ENCODE results near the gene SLC1A5.

The SLC1A5 gene

DNA sequence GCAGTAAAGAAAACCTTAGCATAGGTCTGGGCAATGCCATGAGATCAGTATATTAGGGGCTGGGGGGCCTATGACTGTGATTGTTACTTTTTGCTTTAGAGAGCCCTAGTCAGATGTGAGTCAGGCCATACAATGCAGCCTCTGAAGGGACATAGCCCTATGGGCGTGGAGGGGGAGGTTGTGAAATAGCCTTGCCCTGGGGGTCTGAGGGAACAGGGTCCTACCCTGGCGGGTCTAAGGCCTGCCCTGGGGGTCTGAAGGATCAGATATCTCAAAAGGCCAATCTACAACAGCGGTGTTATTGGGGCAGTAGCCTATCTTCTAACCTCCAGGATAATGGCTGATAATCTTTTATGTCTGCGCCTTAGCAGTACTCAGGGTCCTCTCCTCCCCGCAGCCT, 13.8 kb upstream of the SLC1A5 start:
- Histone ChIP-seq H3K36me3 (ENCODE audit: control insufficient read depth, insufficient read depth, low read length) (no peaks in the 10 kb centered on the region), H3K27me3 (replicated peaks; ENCODE audit: control insufficient read depth, insufficient read depth, low read length, poor library complexity, severe bottlenecking) (no peaks in the 10 kb centered on the region), H3K9me3 (ENCODE audit: control insufficient read depth, low read length) (no peaks in the 10 kb centered on the region), H3K27ac (ENCODE audit: insufficient read depth, low read length, poor library complexity, severe bottlenecking) (no peak overlapping the region), H3K4me3 (ENCODE audit: insufficient read depth, low read depth, low read length, poor library complexity, severe bottlenecking) (no peak overlapping the region), H3K4me1 (ENCODE audit: control insufficient read depth, insufficient read depth, low read length, poor library complexity, severe bottlenecking) (no peaks in the 10 kb centered on the region)
- DNase-seq, result no peak

DNA sequence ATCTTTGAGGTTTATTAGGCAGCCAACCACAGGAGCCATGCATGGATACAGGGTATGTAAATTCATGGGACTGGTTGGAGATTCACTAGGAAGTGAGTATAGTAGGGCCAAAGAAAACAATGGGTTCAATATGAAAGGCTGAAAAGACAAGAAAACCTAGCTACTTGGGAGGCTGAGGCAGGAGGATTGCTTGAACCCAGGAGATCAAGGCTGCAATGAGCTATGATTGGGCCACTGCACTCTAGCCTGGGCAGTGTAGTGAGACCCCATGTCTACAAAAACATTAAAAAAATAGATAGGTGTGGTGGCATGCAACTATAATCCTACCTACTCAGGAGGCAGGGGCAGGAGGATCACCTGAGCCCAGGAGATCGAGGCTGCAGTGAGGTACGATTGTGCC, 10.3 kb upstream of the SLC1A5 start:
- Histone ChIP-seq H3K4me3 (ENCODE audit: insufficient read depth, low read depth, low read length, poor library complexity, severe bottlenecking) (no peak overlapping the region), H3K9me3 (ENCODE audit: control insufficient read depth, low read length) (no peaks in the 10 kb centered on the region), H3K27me3 (replicated peaks; ENCODE audit: control insufficient read depth, insufficient read depth, low read length, poor library complexity, severe bottlenecking) (no peaks in the 10 kb centered on the region), H3K27ac (ENCODE audit: insufficient read depth, low read length, poor library complexity, severe bottlenecking) (no peak overlapping the region), H3K4me1 (ENCODE audit: control insufficient read depth, insufficient read depth, low read length, poor library complexity, severe bottlenecking) (no peaks in the 10 kb centered on the region), H3K36me3 (ENCODE audit: control insufficient read depth, insufficient read depth, low read length) (no peaks in the 10 kb centered on the region)
- no peak for DNase-seq

DNA sequence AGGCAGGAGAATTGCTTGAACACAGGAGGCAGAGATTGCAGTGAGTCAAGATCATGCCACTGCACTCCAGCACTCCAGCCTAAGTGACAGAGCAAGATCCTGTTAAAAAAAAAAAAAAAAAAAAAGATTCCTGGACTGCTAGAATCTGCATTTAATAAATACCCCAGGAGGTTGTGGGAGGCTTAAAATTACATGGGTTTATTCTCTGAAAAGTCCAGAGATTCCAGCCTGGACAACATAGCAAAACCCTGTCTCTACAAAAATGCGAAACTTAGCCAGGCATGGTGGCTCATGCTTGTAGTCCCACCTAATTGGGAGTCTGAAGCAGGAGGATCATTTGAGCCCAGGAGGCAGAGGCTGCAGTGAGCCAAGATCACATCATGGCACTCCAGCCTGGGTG, 9.5 kb upstream of the SLC1A5 start:
- no peaks in the 10 kb centered on the region for H3K9me3 ChIP-seq (ENCODE audit: control insufficient read depth, low read length)
- H3K4me3 ChIP-seq (ENCODE audit: insufficient read depth, low read depth, low read length, poor library complexity, severe bottlenecking), result no peak overlapping the region
- no peak for DNase-seq
- no peak overlapping the region for H3K27ac ChIP-seq (ENCODE audit: insufficient read depth, low read length, poor library complexity, severe bottlenecking)
- H3K27me3 ChIP-seq (replicated peaks; ENCODE audit: control insufficient read depth, insufficient read depth, low read length, poor library complexity, severe bottlenecking), result no peaks in the 10 kb centered on the region
- H3K4me1 ChIP-seq (ENCODE audit: control insufficient read depth, insufficient read depth, low read length, poor library complexity, severe bottlenecking), result no peaks in the 10 kb centered on the region
- H3K36me3 ChIP-seq (ENCODE audit: control insufficient read depth, insufficient read depth, low read length), result no peaks in the 10 kb centered on the region

DNA sequence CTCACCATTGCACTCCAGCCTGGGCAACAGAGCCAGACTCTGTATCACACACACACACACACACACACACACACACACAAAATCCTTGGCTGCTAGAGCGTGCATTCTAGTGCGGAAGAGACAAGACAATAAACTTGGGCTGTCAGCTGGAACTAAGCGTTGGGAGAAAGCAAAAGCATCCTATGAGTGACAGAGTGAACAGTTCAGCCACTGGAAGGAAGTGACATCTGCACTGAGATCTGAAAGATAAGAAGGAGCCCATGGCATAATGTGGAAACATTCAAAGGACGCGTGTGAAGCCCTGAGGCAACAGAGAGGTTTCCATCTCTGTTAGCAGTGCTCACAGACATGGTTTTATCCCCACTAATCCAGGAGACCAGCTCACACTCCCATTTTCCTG, 3.5 kb upstream of the SLC1A5 start:
- Histone ChIP-seq H3K4me1 (ENCODE audit: control insufficient read depth, insufficient read depth, low read length, poor library complexity, severe bottlenecking) (peaks cover 13% of the 10 kb centered on the region), H3K27ac (ENCODE audit: insufficient read depth, low read length, poor library complexity, severe bottlenecking) (no peak overlapping the region), H3K4me3 (ENCODE audit: insufficient read depth, low read depth, low read length, poor library complexity, severe bottlenecking) (no peak overlapping the region), H3K27me3 (replicated peaks; ENCODE audit: control insufficient read depth, insufficient read depth, low read length, poor library complexity, severe bottlenecking) (no peaks in the 10 kb centered on the region), H3K9me3 (ENCODE audit: control insufficient read depth, low read length) (no peaks in the 10 kb centered on the region), H3K36me3 (ENCODE audit: control insufficient read depth, insufficient read depth, low read length) (no peaks in the 10 kb centered on the region)
- peak in 2 of 3 donors; percentile 19 to 35 for DNase-seq

DNA sequence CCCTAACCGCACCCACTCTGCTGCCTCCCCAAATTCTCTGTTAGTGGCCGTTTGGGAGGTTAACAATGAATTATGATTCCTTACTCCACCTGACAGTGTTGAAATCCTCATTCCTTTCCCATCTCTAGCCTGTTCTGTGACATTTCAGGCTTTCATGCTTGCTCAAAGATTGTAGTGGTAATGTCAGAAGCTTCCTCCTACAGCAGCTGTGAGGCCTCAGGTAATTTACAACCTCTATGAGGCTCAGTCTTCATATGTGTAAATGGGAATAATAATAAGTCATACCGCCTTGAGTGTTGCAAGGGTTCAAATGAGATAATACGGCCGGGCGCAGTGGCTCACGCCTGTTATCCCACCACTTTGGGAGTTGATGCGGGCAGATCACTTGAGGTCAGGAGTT, 977 bp upstream of the SLC1A5 start:
- no peak overlapping the region for H3K27ac ChIP-seq (ENCODE audit: insufficient read depth, low read length, poor library complexity, severe bottlenecking)
- peaks cover 32% of the 10 kb centered on the region for H3K4me1 ChIP-seq (ENCODE audit: control insufficient read depth, insufficient read depth, low read length, poor library complexity, severe bottlenecking)
- no peaks in the 10 kb centered on the region for H3K9me3 ChIP-seq (ENCODE audit: control insufficient read depth, low read length)
- H3K27me3 ChIP-seq (replicated peaks; ENCODE audit: control insufficient read depth, insufficient read depth, low read length, poor library complexity, severe bottlenecking), result no peaks in the 10 kb centered on the region
- no peaks in the 10 kb centered on the region for H3K36me3 ChIP-seq (ENCODE audit: control insufficient read depth, insufficient read depth, low read length)
- no peak for DNase-seq
- H3K4me3 ChIP-seq (ENCODE audit: insufficient read depth, low read depth, low read length, poor library complexity, severe bottlenecking), result no peak overlapping the region

DNA sequence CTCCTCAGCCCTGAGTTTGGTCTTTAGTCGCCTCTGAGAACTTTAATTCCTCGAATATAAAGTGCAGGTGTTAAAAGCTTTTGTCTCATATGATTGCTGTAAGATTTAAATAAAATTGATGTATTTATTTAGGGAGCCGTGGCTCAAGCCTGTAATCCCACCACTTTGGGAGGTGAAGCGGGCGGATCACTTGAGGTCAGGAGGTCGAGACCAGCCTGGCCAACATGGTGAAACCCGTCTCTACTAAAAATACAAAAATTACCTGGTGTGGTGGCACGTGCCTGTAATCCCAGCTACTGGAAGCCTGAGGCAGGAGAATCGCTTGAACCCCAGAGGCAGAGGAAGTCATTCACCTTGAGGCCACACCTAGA, 559 bp upstream of the SLC1A5 start:
- Histone ChIP-seq H3K4me3 (ENCODE audit: insufficient read depth, low read depth, low read length, poor library complexity, severe bottlenecking) (peak overlapping the region; percentile 85), H3K27me3 (replicated peaks; ENCODE audit: control insufficient read depth, insufficient read depth, low read length, poor library complexity, severe bottlenecking) (no peaks in the 10 kb centered on the region), H3K4me1 (ENCODE audit: control insufficient read depth, insufficient read depth, low read length, poor library complexity, severe bottlenecking) (peaks cover 36% of the 10 kb centered on the region), H3K9me3 (ENCODE audit: control insufficient read depth, low read length) (no peaks in the 10 kb centered on the region), H3K27ac (ENCODE audit: insufficient read depth, low read length, poor library complexity, severe bottlenecking) (no peak overlapping the region), H3K36me3 (ENCODE audit: control insufficient read depth, insufficient read depth, low read length) (no peaks in the 10 kb centered on the region)
- no peak for DNase-seq

DNA sequence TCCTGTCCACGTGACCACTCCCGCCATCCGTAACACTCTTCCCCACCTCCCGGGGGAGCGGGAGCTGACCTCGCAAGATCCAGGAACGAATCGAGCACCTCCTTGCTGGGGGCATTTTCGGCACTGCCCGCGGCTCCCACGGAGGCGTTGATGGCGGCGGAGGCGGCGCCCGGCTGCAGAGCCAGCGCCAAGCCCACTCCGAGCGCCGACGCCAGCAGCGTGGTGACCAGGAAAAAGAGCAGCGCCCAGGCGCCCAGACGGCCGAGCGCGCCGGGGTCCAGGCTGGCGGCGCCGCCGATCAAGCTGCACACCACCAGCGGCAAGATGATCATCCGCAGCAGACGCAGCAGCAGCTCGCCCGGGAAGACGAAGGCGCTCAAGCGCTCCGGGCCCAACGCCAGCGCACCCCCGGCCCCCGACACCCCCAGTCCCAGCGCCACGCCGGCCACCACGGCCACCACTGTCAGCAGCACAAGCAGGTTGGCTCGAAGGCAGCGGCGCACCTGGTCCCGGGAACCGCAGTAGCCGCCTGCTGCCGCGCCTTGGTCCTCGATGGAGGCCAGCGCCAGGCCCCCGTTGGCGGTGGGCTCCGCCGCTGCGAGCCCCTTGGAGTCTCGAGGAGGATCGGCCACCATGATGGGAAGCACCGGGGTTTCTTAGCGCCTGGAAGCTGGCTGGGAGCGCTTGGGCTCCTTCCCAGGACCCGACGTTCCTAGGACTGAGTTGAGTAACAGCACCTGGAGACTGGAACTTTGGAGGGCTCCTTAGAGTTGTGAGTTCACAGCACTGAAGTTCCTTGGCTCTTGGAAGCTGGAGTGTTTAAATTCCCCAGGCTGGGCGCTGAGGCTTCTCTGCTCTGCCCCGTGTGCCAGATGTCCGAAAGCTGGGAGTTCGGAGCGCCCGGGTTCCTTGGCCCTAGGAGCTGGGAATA, 798 bp downstream of the SLC1A5 start:
- H3K36me3 ChIP-seq (ENCODE audit: control insufficient read depth, insufficient read depth, low read length), result peaks cover 4% of the 10 kb centered on the region
- peak overlapping the region; percentile 85 for H3K4me3 ChIP-seq (ENCODE audit: insufficient read depth, low read depth, low read length, poor library complexity, severe bottlenecking)
- H3K9me3 ChIP-seq (ENCODE audit: control insufficient read depth, low read length), result no peaks in the 10 kb centered on the region
- peak overlapping the region; percentile 73 for H3K27ac ChIP-seq (ENCODE audit: insufficient read depth, low read length, poor library complexity, severe bottlenecking)
- H3K4me1 ChIP-seq (ENCODE audit: control insufficient read depth, insufficient read depth, low read length, poor library complexity, severe bottlenecking), result peaks cover 42% of the 10 kb centered on the region
- peak; percentile 8 to 21 (median 10) for DNase-seq
- H3K27me3 ChIP-seq (replicated peaks; ENCODE audit: control insufficient read depth, insufficient read depth, low read length, poor library complexity, severe bottlenecking), result no peaks in the 10 kb centered on the region

DNA sequence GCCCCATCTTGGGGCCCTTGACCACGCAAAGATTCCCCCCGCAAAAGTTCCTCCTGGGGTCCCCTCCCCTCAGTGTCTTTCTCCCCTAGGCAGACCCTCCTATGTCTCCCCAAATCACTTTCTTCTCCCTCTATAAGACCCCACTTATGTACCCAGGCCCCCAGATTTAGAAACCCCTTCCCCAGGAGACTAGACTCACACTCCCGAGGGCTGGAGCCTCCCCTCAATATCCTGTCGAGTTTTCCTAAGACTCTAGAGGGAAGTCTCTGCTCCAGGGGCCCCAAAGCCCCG, 1.4 kb downstream of the SLC1A5 start:
- Histone ChIP-seq H3K4me1 (ENCODE audit: control insufficient read depth, insufficient read depth, low read length, poor library complexity, severe bottlenecking) (peaks cover 36% of the 10 kb centered on the region), H3K27me3 (replicated peaks; ENCODE audit: control insufficient read depth, insufficient read depth, low read length, poor library complexity, severe bottlenecking) (no peaks in the 10 kb centered on the region), H3K36me3 (ENCODE audit: control insufficient read depth, insufficient read depth, low read length) (peaks cover 9% of the 10 kb centered on the region), H3K4me3 (ENCODE audit: insufficient read depth, low read depth, low read length, poor library complexity, severe bottlenecking) (peak overlapping the region; percentile 85), H3K27ac (ENCODE audit: insufficient read depth, low read length, poor library complexity, severe bottlenecking) (peak overlapping the region; percentile 73), H3K9me3 (ENCODE audit: control insufficient read depth, low read length) (no peaks in the 10 kb centered on the region)
- DNase-seq, result no peak

DNA sequence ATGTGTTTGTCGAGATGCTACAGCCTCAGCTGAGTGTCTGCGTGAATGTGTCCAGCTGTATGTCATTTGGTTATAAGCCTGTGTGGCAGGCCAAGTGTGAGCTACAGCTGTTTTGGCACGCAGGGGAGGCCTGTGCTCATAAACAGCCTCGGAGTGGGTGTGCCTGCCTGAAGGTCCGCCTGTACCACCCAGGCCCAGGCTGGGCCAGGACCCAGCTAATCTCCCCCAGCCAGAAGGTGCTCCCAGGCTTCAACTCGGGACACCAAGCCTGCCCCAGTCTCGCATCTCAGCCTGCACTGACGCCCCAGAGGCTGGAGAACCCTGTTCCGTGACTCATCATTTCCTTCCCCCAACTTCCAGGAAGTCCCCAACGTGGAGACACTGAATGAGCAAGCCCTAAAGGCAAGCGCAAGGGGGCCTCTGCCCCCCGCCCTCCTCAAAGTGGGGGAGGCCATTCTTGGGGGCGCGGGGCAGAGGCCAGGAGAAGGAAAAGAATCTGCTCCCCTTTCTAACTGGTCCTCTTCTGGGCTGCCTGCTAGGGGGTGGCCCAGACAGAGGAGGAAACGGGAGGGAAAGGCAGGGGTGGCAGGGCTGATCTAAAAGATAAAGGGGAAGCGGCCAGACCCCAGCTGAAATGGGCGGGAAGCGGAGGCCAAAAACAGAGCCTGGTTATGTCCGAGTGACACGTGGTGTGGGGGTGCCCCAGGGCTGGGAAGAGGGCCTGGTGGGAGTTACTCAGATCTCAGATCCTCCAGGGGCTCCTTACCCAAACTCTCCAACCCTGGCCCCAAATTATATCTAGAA, 2.0 kb downstream of the SLC1A5 start:
- peaks cover 14% of the 10 kb centered on the region for H3K36me3 ChIP-seq (ENCODE audit: control insufficient read depth, insufficient read depth, low read length)
- DNase-seq, result peak; percentile 77 to 81 (median 80)
- H3K27me3 ChIP-seq (replicated peaks; ENCODE audit: control insufficient read depth, insufficient read depth, low read length, poor library complexity, severe bottlenecking), result no peaks in the 10 kb centered on the region
- H3K4me1 ChIP-seq (ENCODE audit: control insufficient read depth, insufficient read depth, low read length, poor library complexity, severe bottlenecking), result peaks cover 34% of the 10 kb centered on the region
- peak overlapping the region; percentile 73 for H3K27ac ChIP-seq (ENCODE audit: insufficient read depth, low read length, poor library complexity, severe bottlenecking)
- H3K9me3 ChIP-seq (ENCODE audit: control insufficient read depth, low read length), result no peaks in the 10 kb centered on the region
- peak overlapping the region; percentile 85 for H3K4me3 ChIP-seq (ENCODE audit: insufficient read depth, low read depth, low read length, poor library complexity, severe bottlenecking)

DNA sequence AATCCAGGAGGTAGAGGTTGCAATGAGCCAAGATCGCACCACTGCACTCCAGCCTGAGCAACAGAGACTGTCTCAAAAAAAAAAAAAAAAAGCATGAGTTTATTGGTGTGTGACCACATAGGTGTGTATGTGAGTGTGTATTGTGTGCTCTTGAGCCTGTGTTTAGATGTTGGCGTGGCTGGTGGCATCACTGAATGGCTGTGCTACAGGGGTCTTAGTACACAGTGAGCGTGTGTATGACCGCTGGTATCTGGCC, 2.5 kb downstream of the SLC1A5 start:
- Histone ChIP-seq H3K27ac (ENCODE audit: insufficient read depth, low read length, poor library complexity, severe bottlenecking) (peak overlapping the region; percentile 73), H3K9me3 (ENCODE audit: control insufficient read depth, low read length) (no peaks in the 10 kb centered on the region), H3K27me3 (replicated peaks; ENCODE audit: control insufficient read depth, insufficient read depth, low read length, poor library complexity, severe bottlenecking) (no peaks in the 10 kb centered on the region), H3K4me3 (ENCODE audit: insufficient read depth, low read depth, low read length, poor library complexity, severe bottlenecking) (peak overlapping the region; percentile 85), H3K36me3 (ENCODE audit: control insufficient read depth, insufficient read depth, low read length) (peaks cover 14% of the 10 kb centered on the region), H3K4me1 (ENCODE audit: control insufficient read depth, insufficient read depth, low read length, poor library complexity, severe bottlenecking) (peaks cover 34% of the 10 kb centered on the region)
- no peak for DNase-seq
